D721Med (cell line): Measurements from ENCODE around the gene MACO1.

Experiments
- DNase-seq: peaks from one replicate; pipeline ENCODE4 v3.0.0; 2011; ENCODE audit warnings: low spot score; ENCODE audit not compliant: insufficient read length
- FAIRE-seq: peaks from 2 replicates; lab custom pipeline; 2011; peaks lifted over from hg19 to GRCh38; lab: Jason Lieb, UNC
- CTCF ChIP-seq: IDR thresholded peaks from 2 replicates; pipeline ENCODE4 v1.5.1; 2012; ENCODE audit warnings: mild to moderate bottlenecking, control low read depth; ENCODE audit not compliant: insufficient read depth; ENCODE audit errors: missing control alignments

The MACO1 gene

DNA sequence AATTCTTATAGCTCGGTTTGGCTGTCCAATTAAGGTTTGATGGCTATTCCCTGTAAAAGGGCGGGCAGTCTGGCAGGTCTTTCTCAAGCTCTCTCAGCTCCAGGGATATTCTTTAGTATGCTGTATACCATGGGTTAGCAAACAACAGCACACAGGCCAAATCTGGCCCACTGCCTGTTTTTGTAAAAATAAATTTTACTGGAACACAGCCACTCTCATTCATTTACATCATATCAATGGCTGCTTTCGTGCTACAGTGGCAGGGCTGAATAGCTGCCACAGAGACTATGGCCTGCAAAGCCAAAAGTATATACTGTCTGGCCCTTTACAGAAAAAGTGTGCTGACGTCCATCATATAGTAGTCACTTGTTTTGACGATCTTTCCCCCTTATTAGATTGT is 32.0 kb downstream of the MACO1 start:
- DNase-seq (no peak), FAIRE-seq (no peak)
- TF ChIP-seq CTCF = no peak

DNA sequence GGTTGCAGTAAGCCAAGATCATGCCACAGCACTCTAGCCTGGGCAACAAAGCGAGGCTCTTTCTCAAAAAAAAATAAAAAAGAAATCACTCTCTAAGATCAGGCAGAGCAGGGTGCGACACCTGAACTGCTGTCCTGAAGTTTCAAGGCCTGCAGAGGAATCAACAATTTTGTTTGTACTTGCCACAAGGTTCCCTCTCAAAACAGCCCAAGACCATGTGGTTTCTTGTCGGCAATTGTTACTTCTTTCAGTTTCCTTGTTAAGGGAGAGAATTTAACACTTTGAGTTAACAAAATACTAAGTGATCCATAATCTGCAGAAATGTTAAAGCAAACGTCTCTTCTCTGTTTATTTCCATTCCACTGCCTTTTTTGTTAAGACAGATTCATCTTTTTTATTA is 36.5 kb downstream of the MACO1 start:
- FAIRE-seq (no peak), DNase-seq (no peak)
- TF ChIP-seq CTCF = no peak

GRCh38 chr1:25467616-25468015 is 36.9 kb downstream of the MACO1 start:
- TF ChIP-seq CTCF = no peak

GRCh38 chr1:25468033-25468432 is 37.3 kb downstream of the MACO1 start:
- DNase-seq = no peak

More at GRCh38 chr1:25467616-25468015, 36.9 kb downstream of the MACO1 start:
- FAIRE-seq = no peak
- DNase-seq = no peak

DNA sequence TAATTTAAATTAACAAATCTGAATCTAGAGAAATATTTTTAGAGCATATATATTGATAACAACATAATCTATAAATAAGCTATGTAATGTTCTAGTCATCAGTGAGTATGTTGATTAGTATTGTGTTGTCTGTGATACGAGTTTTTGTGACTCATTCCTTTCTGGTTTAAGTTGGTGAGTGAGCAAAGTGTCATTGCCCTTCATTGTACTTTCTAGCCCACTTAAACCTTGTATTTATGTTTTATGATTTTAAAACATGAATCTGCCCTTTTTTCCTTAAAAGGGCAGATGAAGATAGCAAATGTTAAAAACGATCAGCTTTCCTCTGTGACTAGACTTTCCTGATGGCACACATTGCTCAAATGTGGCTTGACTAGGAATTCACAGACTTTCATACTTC is 38.5 kb downstream of the MACO1 start:
- FAIRE-seq = no peak
- no peak for TF ChIP-seq CTCF
- no peak for DNase-seq

More at GRCh38 chr1:25468033-25468432, 37.3 kb downstream of the MACO1 start:
- FAIRE-seq = no peak
- no peak for TF ChIP-seq CTCF

- FAIRE-seq (no peak), DNase-seq (no peak)
- TF ChIP-seq CTCF = no peak
Observed at GRCh38 chr1:25472471-25472870, 41.8 kb downstream of the MACO1 start.

DNA sequence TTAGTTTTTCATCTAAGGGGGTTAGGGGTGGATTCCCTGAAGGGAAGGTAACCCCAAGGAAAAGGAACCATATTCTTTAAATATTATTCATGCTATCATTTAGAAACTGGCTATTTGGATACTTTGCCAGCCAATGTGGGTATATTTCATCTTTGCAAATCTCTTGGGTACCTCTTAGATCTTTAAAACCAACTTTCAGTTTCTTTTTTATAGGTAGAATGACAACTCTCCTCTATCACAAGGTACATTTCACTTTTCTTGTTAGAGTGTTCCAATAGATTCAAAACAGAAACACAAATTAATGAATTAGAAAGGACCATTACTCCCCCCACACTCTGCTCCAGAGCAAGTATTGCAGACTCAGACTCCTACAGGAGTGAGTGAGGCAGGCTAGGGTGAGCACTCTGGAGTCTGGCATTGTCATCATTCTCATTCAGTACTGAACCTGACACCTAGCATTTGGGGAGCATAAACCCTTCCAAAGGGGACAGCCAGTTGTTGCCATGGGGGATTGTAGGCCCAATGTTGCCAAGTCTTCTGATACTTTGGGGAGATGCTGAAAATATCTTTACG is 43.0 kb downstream of the MACO1 start:
- DNase-seq = no peak
- FAIRE-seq = no peak
- no peak for TF ChIP-seq CTCF
